ENCODE measurements around the gene DDAH1. TPM values are rescaled to one million over a fixed set of nuclear protein-coding genes. Genes with fewer than 3 reads are reported as not detected.

DDAH1 gene
- total RNA-seq, 1 donor from 2014 or later = 35.7 TPM

- DNase-seq (ENCODE audit: low spot score) (no peak), ATAC-seq (no peak)
- intact Hi-C loops (cut with DNase I) = no loop called here
Measured at GRCh38 chr1:85322655-85323054, 142.3 kb downstream of the DDAH1 start.

- ATAC-seq = no peak
- no peak for DNase-seq (ENCODE audit: low spot score)
- intact Hi-C loops (cut with DNase I) = no loop called here
Measured at GRCh38 chr1:85321237-85321964, 143.6 kb downstream of the DDAH1 start.

- ATAC-seq = no peak
- no peak for DNase-seq (ENCODE audit: low spot score)
- intact Hi-C loops (cut with DNase I) = no loop called here
Measured at GRCh38 chr1:85320371-85321131, 144.4 kb downstream of the DDAH1 start.

GRCh38 chr1:85319931-85320330, 145.0 kb downstream of the DDAH1 start:
- intact Hi-C loops (cut with DNase I) = no loop called here
- ATAC-seq = no peak
- DNase-seq (ENCODE audit: low spot score) = no peak

- intact Hi-C loops (cut with DNase I) = no loop called here
- ATAC-seq (no peak), DNase-seq (ENCODE audit: low spot score) (no peak)
Measured at GRCh38 chr1:85319491-85319890, 145.5 kb downstream of the DDAH1 start.

GRCh38 chr1:85318217-85318616, 146.7 kb downstream of the DDAH1 start:
- DNase-seq (ENCODE audit: low spot score) (no peak), ATAC-seq (no peak)
- intact Hi-C loops (cut with DNase I) = no loop called here

GRCh38 chr1:85317560-85317959, 147.4 kb downstream of the DDAH1 start:
- ATAC-seq = no peak
- no peak for DNase-seq (ENCODE audit: low spot score)
- intact Hi-C loops (cut with DNase I) = no loop called here

- DNase-seq (ENCODE audit: low spot score) (no peak), ATAC-seq (no peak)
- intact Hi-C loops (cut with DNase I) = no loop called here
Measured at GRCh38 chr1:85316321-85316720, 148.6 kb downstream of the DDAH1 start.

- no peak for DNase-seq (ENCODE audit: low spot score)
- intact Hi-C loops (cut with DNase I) = no loop called here
- no peak for ATAC-seq
Measured at GRCh38 chr1:85315789-85316188, 149.2 kb downstream of the DDAH1 start.

- intact Hi-C loops (cut with DNase I) = no loop called here
- DNase-seq (ENCODE audit: low spot score) (no peak), ATAC-seq (no peak)
Measured at GRCh38 chr1:85314726-85315125, 150.2 kb downstream of the DDAH1 start.

GRCh38 chr1:85313888-85314696, 150.9 kb downstream of the DDAH1 start:
- no peak for DNase-seq (ENCODE audit: low spot score)
- peak; percentile 70 for ATAC-seq
- intact Hi-C loops (cut with DNase I) = no loop called here

- ATAC-seq (no peak), DNase-seq (ENCODE audit: low spot score) (no peak)
- intact Hi-C loops (cut with DNase I) = no loop called here
Measured at GRCh38 chr1:85311818-85312217, 153.1 kb downstream of the DDAH1 start.

- intact Hi-C loops (cut with DNase I) = loop anchor here (2.0 to 10.0 kb wide), 2 partner anchors 276 to 384 kb away; partner anchors contain the start of gene CCN1
- DNase-seq (ENCODE audit: low spot score) (no peak), ATAC-seq (no peak)
Measured at GRCh38 chr1:85308833-85309350, 156.1 kb downstream of the DDAH1 start.

- DNase-seq (ENCODE audit: low spot score) = peak; percentile 92
- intact Hi-C loops (cut with DNase I) = loop anchor here (2.0 to 10.0 kb wide), 2 partner anchors 277 to 385 kb away; partner anchors contain the start of gene CCN1
- ATAC-seq = peak; percentile 97
Measured at GRCh38 chr1:85307987-85308832, 156.7 kb downstream of the DDAH1 start.

GRCh38 chr1:85306236-85306635, 158.7 kb downstream of the DDAH1 start:
- DNase-seq (ENCODE audit: low spot score) (no peak), ATAC-seq (no peak)
- intact Hi-C loops (cut with DNase I) = loop anchor here (10.0 kb wide), 1 partner anchor 279 kb away; the partner anchor contains the start of gene CCN1

GRCh38 chr1:85303440-85304162, 161.4 kb downstream of the DDAH1 start:
- intact Hi-C loops (cut with DNase I) = loop anchor here (10.0 kb wide), 1 partner anchor 281 kb away; the partner anchor contains the start of gene CCN1
- ATAC-seq (no peak), DNase-seq (ENCODE audit: low spot score) (no peak)

- DNase-seq (ENCODE audit: low spot score) = no peak
- no peak for ATAC-seq
- intact Hi-C loops (cut with DNase I) = loop anchor here (10.0 kb wide), 1 partner anchor 285 kb away; the partner anchor contains the start of gene CCN1
Measured at GRCh38 chr1:85300140-85300539, 164.8 kb downstream of the DDAH1 start.

Measured in sciatic nerve (tissue), 2 donors.